Measurements from ENCODE around the gene NTHL1. TPM values are rescaled to one million over a fixed set of nuclear protein-coding genes. Genes with fewer than 3 reads are reported as not detected.
A peak's percentile ranks its signal among the peaks of the same experiment; 100 is the strongest.

NTHL1 gene
- total RNA-seq, 1 experiment from 2014 or later, result 148 TPM

- in situ Hi-C loops (cut with HindIII; ENCODE audit: low pct_unique_long_range_greater_than_20kb, low sequenced_read_pairs), result no loop called here
- no peak for DNase-seq (ENCODE audit: low read depth)
Observed at GRCh38 chr16:2007081-2007836, 40.4 kb downstream of the NTHL1 start.

- DNase-seq (ENCODE audit: low read depth), result no peak
- in situ Hi-C loops (cut with HindIII; ENCODE audit: low pct_unique_long_range_greater_than_20kb, low sequenced_read_pairs), result no loop called here
Observed at GRCh38 chr16:2006317-2006716, 41.3 kb downstream of the NTHL1 start.

GRCh38 chr16:2005646-2006045 is 42.0 kb downstream of the NTHL1 start:
- in situ Hi-C loops (cut with HindIII; ENCODE audit: low pct_unique_long_range_greater_than_20kb, low sequenced_read_pairs), result no loop called here
- no peak for DNase-seq (ENCODE audit: low read depth)

GRCh38 chr16:2004795-2005517 is 42.7 kb downstream of the NTHL1 start:
- DNase-seq (ENCODE audit: low read depth), result no peak
- in situ Hi-C loops (cut with HindIII; ENCODE audit: low pct_unique_long_range_greater_than_20kb, low sequenced_read_pairs), result no loop called here

- peak; percentile 90 for DNase-seq (ENCODE audit: low read depth)
- in situ Hi-C loops (cut with HindIII; ENCODE audit: low pct_unique_long_range_greater_than_20kb, low sequenced_read_pairs), result no loop called here
Observed at GRCh38 chr16:2003827-2004641, 43.6 kb downstream of the NTHL1 start.

- in situ Hi-C loops (cut with HindIII; ENCODE audit: low pct_unique_long_range_greater_than_20kb, low sequenced_read_pairs), result no loop called here
- no peak for DNase-seq (ENCODE audit: low read depth)
Observed at GRCh38 chr16:2003231-2003826, 44.3 kb downstream of the NTHL1 start.

GRCh38 chr16:2002406-2003230 is 45.0 kb downstream of the NTHL1 start:
- in situ Hi-C loops (cut with HindIII; ENCODE audit: low pct_unique_long_range_greater_than_20kb, low sequenced_read_pairs), result no loop called here
- no peak for DNase-seq (ENCODE audit: low read depth)

GRCh38 chr16:2001456-2002355 is 45.9 kb downstream of the NTHL1 start:
- in situ Hi-C loops (cut with HindIII; ENCODE audit: low pct_unique_long_range_greater_than_20kb, low sequenced_read_pairs), result no loop called here
- no peak for DNase-seq (ENCODE audit: low read depth)

- DNase-seq (ENCODE audit: low read depth), result no peak
- in situ Hi-C loops (cut with HindIII; ENCODE audit: low pct_unique_long_range_greater_than_20kb, low sequenced_read_pairs), result no loop called here
Observed at GRCh38 chr16:2001035-2001434, 46.6 kb downstream of the NTHL1 start.

GRCh38 chr16:1999866-2000514 is 47.6 kb downstream of the NTHL1 start:
- DNase-seq (ENCODE audit: low read depth), result no peak
- in situ Hi-C loops (cut with HindIII; ENCODE audit: low pct_unique_long_range_greater_than_20kb, low sequenced_read_pairs), result no loop called here

- DNase-seq (ENCODE audit: low read depth), result no peak
- in situ Hi-C loops (cut with HindIII; ENCODE audit: low pct_unique_long_range_greater_than_20kb, low sequenced_read_pairs), result no loop called here
Observed at GRCh38 chr16:1998852-1999801, 48.5 kb downstream of the NTHL1 start.

- in situ Hi-C loops (cut with HindIII; ENCODE audit: low pct_unique_long_range_greater_than_20kb, low sequenced_read_pairs), result no loop called here
- DNase-seq (ENCODE audit: low read depth), result no peak
Observed at GRCh38 chr16:1998360-1998835, 49.2 kb downstream of the NTHL1 start.

GRCh38 chr16:1997494-1998359 is 49.9 kb downstream of the NTHL1 start:
- DNase-seq (ENCODE audit: low read depth), result peak; percentile 59

GRCh38 chr16:1993731-1994131 is 53.9 kb downstream of the NTHL1 start:
- in situ Hi-C loops (cut with HindIII; ENCODE audit: low pct_unique_long_range_greater_than_20kb, low sequenced_read_pairs), result no loop called here
- DNase-seq (ENCODE audit: low read depth), result peak; percentile 82

More at GRCh38 chr16:1997494-1998359, 49.9 kb downstream of the NTHL1 start:
- in situ Hi-C loops (cut with HindIII; ENCODE audit: low pct_unique_long_range_greater_than_20kb, low sequenced_read_pairs), result no loop called here
